GM10266 (cell line): ENCODE data around the gene TLCD1.

Experiments used
- DNase-seq: peaks from one replicate; pipeline ENCODE4 v3.0.0; 2012; ENCODE audit errors: extremely low spot score
- CTCF ChIP-seq: IDR thresholded peaks from 2 replicates; pipeline ENCODE4 v1.5.1; 2012; ENCODE audit warnings: mild to moderate bottlenecking, low read depth; ENCODE audit not compliant: control insufficient read depth, insufficient read depth; ENCODE audit errors: missing control alignments

The TLCD1 gene

GRCh38 chr17:28705728-28706334, 20.2 kb downstream of the TLCD1 start:
- TF ChIP-seq CTCF = no peak
- DNase-seq = no peak

GRCh38 chr17:28705074-28705659, 20.9 kb downstream of the TLCD1 start:
- no peak for TF ChIP-seq CTCF
- DNase-seq = no peak

- TF ChIP-seq CTCF = no peak
- DNase-seq = no peak
Observed at GRCh38 chr17:28704219-28704858, 21.7 kb downstream of the TLCD1 start.

GRCh38 chr17:28703552-28704218, 22.3 kb downstream of the TLCD1 start:
- no peak for DNase-seq

GRCh38 chr17:28702752-28703150, 23.3 kb downstream of the TLCD1 start:
- DNase-seq = no peak
- no peak for TF ChIP-seq CTCF

More at GRCh38 chr17:28703552-28704218, 22.3 kb downstream of the TLCD1 start:
- TF ChIP-seq CTCF = no peak

DNA sequence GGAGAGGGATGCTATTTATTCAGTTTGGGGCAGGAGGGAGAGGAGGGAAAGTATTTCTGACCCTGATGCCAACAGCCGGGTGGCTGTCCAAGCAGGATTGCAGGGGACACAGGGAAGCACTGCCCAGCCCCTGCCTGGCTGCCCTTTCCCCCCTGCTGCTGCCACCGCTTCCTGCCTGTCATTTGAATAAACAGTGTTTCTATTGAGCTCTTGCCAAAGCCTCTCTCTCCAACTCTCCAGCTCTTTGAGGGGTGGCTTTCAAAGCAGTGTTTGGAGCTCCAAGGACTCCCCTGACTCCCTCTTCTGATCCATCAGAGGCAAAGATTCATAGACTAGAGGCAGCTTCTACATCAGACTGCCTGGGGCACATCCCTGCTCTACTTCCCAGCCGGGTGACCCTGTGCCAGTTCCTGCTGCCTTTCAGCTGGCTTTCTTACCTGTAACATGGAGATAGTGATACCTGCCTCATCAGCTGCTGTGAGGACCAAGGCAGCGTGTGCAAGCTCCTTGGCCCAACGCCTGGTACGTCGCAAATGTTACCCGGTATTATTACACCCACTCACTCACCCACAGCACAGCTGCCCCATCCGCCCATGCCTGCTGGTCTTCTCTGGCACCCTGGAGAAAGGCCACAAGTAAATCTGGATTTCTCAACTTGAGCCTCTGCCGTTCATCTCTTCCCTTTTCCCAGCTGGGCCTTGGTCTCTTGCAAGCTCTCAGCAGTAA, 23.8 kb downstream of the TLCD1 start:
- DNase-seq = no peak
- TF ChIP-seq CTCF = no peak
